ENCODE results near the gene SLC9A9.

The SLC9A9 gene

DNA sequence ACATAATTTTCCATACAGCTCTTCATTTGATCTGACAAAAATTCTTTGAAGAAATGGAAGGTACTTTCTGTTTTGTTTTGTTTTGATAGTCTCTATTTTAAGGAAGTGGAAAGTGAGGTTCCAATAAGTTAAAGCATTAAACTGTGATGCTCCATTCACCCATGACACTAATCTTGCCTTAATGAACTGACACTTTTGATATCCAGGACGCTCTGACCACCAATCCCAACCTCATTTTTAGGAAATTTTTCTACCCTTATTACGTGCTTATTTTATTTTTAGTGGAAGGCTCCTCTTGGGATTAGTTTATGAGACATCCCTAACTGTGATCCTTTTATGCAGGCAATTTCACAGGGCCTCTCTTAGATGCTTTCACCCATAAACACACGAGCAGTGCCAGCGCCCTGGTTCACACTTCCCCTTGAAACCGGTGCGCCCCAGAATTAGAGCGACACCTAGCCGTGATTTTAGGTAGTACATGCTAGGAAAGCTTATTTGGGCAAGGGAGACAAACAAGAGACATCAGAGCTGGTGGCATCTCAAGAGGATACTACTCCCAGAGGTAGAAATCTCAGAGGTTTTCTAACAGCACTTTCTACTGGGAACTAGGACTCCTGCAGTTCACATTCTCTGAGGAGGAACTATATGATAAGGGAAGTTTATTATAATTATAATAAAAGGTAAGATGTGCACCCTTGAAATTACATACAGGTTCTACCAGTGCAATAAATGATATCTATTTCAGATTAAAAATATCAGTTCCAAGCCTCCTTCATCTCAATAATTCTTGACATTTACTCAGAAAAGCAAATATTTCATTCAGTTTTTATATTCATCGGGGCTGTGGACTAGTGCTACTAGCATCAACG is 173.9 kb downstream of the SLC9A9 start:
- peak; percentile 95 for TF ChIP-seq CTCF (conservative IDR thresholded peaks at IDR 0.05; ENCODE audit: low read depth, low read length)
- H3K4me3 ChIP-seq (ENCODE audit: low read depth, low read length) = no peak overlapping the region
- peak; percentile 88 for DNase-seq (ENCODE audit: low read depth)

GRCh38 chr3:143672396-143673165 is 175.7 kb downstream of the SLC9A9 start:
- DNase-seq (ENCODE audit: low read depth) = no peak
- no peak overlapping the region for H3K4me3 ChIP-seq (ENCODE audit: low read depth, low read length)

GRCh38 chr3:143671626-143672025 is 176.6 kb downstream of the SLC9A9 start:
- DNase-seq (ENCODE audit: low read depth) = peak; percentile 19
- TF ChIP-seq CTCF (conservative IDR thresholded peaks at IDR 0.05; ENCODE audit: low read depth, low read length) = no peak
- H3K4me3 ChIP-seq (ENCODE audit: low read depth, low read length) = no peak overlapping the region

More at GRCh38 chr3:143672396-143673165, 175.7 kb downstream of the SLC9A9 start:
- no peak for TF ChIP-seq CTCF (conservative IDR thresholded peaks at IDR 0.05; ENCODE audit: low read depth, low read length)

GRCh38 chr3:143668924-143669790 is 179.1 kb downstream of the SLC9A9 start:
- peak; percentile 44 for DNase-seq (ENCODE audit: low read depth)
- no peak for TF ChIP-seq CTCF (conservative IDR thresholded peaks at IDR 0.05; ENCODE audit: low read depth, low read length)
- H3K4me3 ChIP-seq (ENCODE audit: low read depth, low read length) = no peak overlapping the region

- no peak for TF ChIP-seq CTCF (conservative IDR thresholded peaks at IDR 0.05; ENCODE audit: low read depth, low read length)
- H3K4me3 ChIP-seq (ENCODE audit: low read depth, low read length) = no peak overlapping the region
These were observed 179.9 kb downstream of the SLC9A9 start for GRCh38 chr3:143668385-143668784.

GRCh38 chr3:143661677-143662076 is 186.6 kb downstream of the SLC9A9 start:
- DNase-seq (ENCODE audit: low read depth) = no peak
- no peak overlapping the region for H3K4me3 ChIP-seq (ENCODE audit: low read depth, low read length)
- TF ChIP-seq CTCF (conservative IDR thresholded peaks at IDR 0.05; ENCODE audit: low read depth, low read length) = no peak

More at GRCh38 chr3:143668385-143668784, 179.9 kb downstream of the SLC9A9 start:
- no peak for DNase-seq (ENCODE audit: low read depth)
